Large intestine (tissue), 3 donors: ENCODE results near the gene NPBWR2. TPM values are rescaled to one million over a fixed set of nuclear protein-coding genes. Genes with fewer than 3 reads are reported as not detected.

Experiments
- DNase-seq, 2 donors: peaks; one replicate each; pipeline versions ENCODE4 v3.0.0 to v3.0.0-alpha.2; 2013
- H3K27ac ChIP-seq: one replicate; pipeline ENCODE4 v1.5.1; 2013; ENCODE audit warnings: low read length
- H3K27me3 ChIP-seq: 2 replicates; pipeline ENCODE4 v1.6.1; 2013; ENCODE audit warnings: low read length; ENCODE audit not compliant: control insufficient read depth, insufficient read depth
- H3K36me3 ChIP-seq: 2 replicates; pipeline ENCODE4 v1.6.1; 2013; ENCODE audit warnings: low read length; ENCODE audit not compliant: control insufficient read depth, insufficient read depth
- H3K4me1 ChIP-seq: one replicate; pipeline ENCODE4 v1.6.1; 2013; ENCODE audit warnings: low read length; ENCODE audit not compliant: control insufficient read depth, insufficient read depth
- H3K4me3 ChIP-seq: one replicate; pipeline ENCODE4 v1.5.1; 2013; ENCODE audit warnings: low read length
- H3K9me3 ChIP-seq: one replicate; pipeline ENCODE4 v1.6.1; 2013; ENCODE audit warnings: mild to moderate bottlenecking, low read depth, low read length, moderate library complexity; ENCODE audit not compliant: control insufficient read depth
- whole genome bisulfite sequencing: methylation state at CpG from one replicate; pipeline ENCODE4 v1.1.5; 2013; ENCODE audit warnings: low lambda C conversion rate; ENCODE audit not compliant: insufficient coverage; 5-methylcytosine and 5-hydroxymethylcytosine counted together
- polyA plus RNA-seq: library from polyadenylated mRNA; unstranded; fragments of 120-200 nt; gene quantifications from one replicate; pipeline ENCODE4 v1.2.1, GENCODE V29; 2013

The NPBWR2 gene
- polyA plus RNA-seq, 1 donor, result not detected

- H3K9me3 ChIP-seq, result no peaks in the 10 kb centered on the region
- H3K4me1 ChIP-seq, result peaks cover 14% of the 10 kb centered on the region
- DNase-seq, result no peak
- H3K27me3 ChIP-seq, result peaks cover 27% of the 10 kb centered on the region
- H3K4me3 ChIP-seq, result no peak overlapping the region
- no peaks in the 10 kb centered on the region for H3K36me3 ChIP-seq
- H3K27ac ChIP-seq, result no peak overlapping the region
- WGBS, result no CpG with 5 or more reads among the region's 22 CpGs
Measured at GRCh38 chr20:64076061-64076997, 31.0 kb downstream of the NPBWR2 start.

- no peaks in the 10 kb centered on the region for H3K36me3 ChIP-seq
Measured at GRCh38 chr20:64075556-64075955, 31.8 kb downstream of the NPBWR2 start.

GRCh38 chr20:64074963-64075362, 32.4 kb downstream of the NPBWR2 start:
- H3K27me3 ChIP-seq, result peaks cover 15% of the 10 kb centered on the region
- no peaks in the 10 kb centered on the region for H3K36me3 ChIP-seq
- no peak overlapping the region for H3K4me3 ChIP-seq
- DNase-seq, result no peak
- WGBS, result no CpG with 5 or more reads among the region's 8 CpGs
- peaks cover 14% of the 10 kb centered on the region for H3K4me1 ChIP-seq
- H3K9me3 ChIP-seq, result no peaks in the 10 kb centered on the region
- no peak overlapping the region for H3K27ac ChIP-seq

More at GRCh38 chr20:64075556-64075955, 31.8 kb downstream of the NPBWR2 start:
- Histone ChIP-seq H3K27me3 (peaks cover 21% of the 10 kb centered on the region), H3K4me3 (no peak overlapping the region), H3K4me1 (peaks cover 14% of the 10 kb centered on the region), H3K9me3 (no peaks in the 10 kb centered on the region), H3K27ac (no peak overlapping the region)
- DNase-seq, result no peak
- WGBS, result 100% methylated on average over 1 of the region's 12 CpGs

- Histone ChIP-seq H3K4me1 (peaks cover 12% of the 10 kb centered on the region), H3K27me3 (peaks cover 12% of the 10 kb centered on the region), H3K36me3 (no peaks in the 10 kb centered on the region), H3K9me3 (no peaks in the 10 kb centered on the region), H3K4me3 (no peak overlapping the region), H3K27ac (no peak overlapping the region)
- WGBS, result no CpG with 5 or more reads among the region's 28 CpGs
- DNase-seq, result no peak
Measured at GRCh38 chr20:64074184-64074789, 33.1 kb downstream of the NPBWR2 start.

GRCh38 chr20:64073476-64074183, 33.7 kb downstream of the NPBWR2 start:
- Histone ChIP-seq H3K27ac (no peak overlapping the region), H3K4me1 (peaks cover 6% of the 10 kb centered on the region), H3K36me3 (no peaks in the 10 kb centered on the region), H3K4me3 (no peak overlapping the region), H3K9me3 (no peaks in the 10 kb centered on the region), H3K27me3 (peaks cover 6% of the 10 kb centered on the region)
- no CpG with 5 or more reads among the region's 37 CpGs for WGBS
- DNase-seq, result no peak

GRCh38 chr20:64072498-64073063, 34.8 kb downstream of the NPBWR2 start:
- no CpG with 5 or more reads among the region's 14 CpGs for WGBS
- no peak overlapping the region for H3K27ac ChIP-seq
- H3K4me3 ChIP-seq, result no peak overlapping the region
- no peaks in the 10 kb centered on the region for H3K27me3 ChIP-seq
- no peaks in the 10 kb centered on the region for H3K9me3 ChIP-seq
- DNase-seq, result no peak
- no peaks in the 10 kb centered on the region for H3K4me1 ChIP-seq
- H3K36me3 ChIP-seq, result no peaks in the 10 kb centered on the region

- DNase-seq, result no peak
- no CpG with 5 or more reads among the region's 30 CpGs for WGBS
- H3K36me3 ChIP-seq, result no peaks in the 10 kb centered on the region
- H3K4me3 ChIP-seq, result no peak overlapping the region
- H3K9me3 ChIP-seq, result no peaks in the 10 kb centered on the region
- H3K27me3 ChIP-seq, result no peaks in the 10 kb centered on the region
- no peaks in the 10 kb centered on the region for H3K4me1 ChIP-seq
- no peak overlapping the region for H3K27ac ChIP-seq
Measured at GRCh38 chr20:64071341-64072332, 35.7 kb downstream of the NPBWR2 start.

- Histone ChIP-seq H3K4me1 (peaks cover 9% of the 10 kb centered on the region), H3K27ac (no peak overlapping the region), H3K27me3 (no peaks in the 10 kb centered on the region), H3K36me3 (no peaks in the 10 kb centered on the region), H3K4me3 (no peak overlapping the region), H3K9me3 (no peaks in the 10 kb centered on the region)
- no CpG with 5 or more reads among the region's 31 CpGs for WGBS
- no peak for DNase-seq
Measured at GRCh38 chr20:64070244-64070993, 36.9 kb downstream of the NPBWR2 start.

- no peak for DNase-seq
- WGBS, result no CpG with 5 or more reads among the region's 14 CpGs
- no peak overlapping the region for H3K4me3 ChIP-seq
- H3K4me1 ChIP-seq, result peaks cover 14% of the 10 kb centered on the region
- H3K36me3 ChIP-seq, result no peaks in the 10 kb centered on the region
- H3K9me3 ChIP-seq, result no peaks in the 10 kb centered on the region
- no peak overlapping the region for H3K27ac ChIP-seq
- no peaks in the 10 kb centered on the region for H3K27me3 ChIP-seq
Measured at GRCh38 chr20:64069614-64070243, 37.6 kb downstream of the NPBWR2 start.
